HG03460 (cell line): ENCODE results near the gene GPRIN3.
"Not testable (repeated sequence)": the region's sequence is repeated elsewhere in the genome, so short reads cannot be mapped to it uniquely, and the experiment has no call there.

Experiments used
- ATAC-seq: cut with Tn5 transposase; IDR thresholded peaks from one replicate; pipeline ENCODE4 v1.9.1; 2021; ENCODE audit not compliant: unreplicated experiment

The GPRIN3 gene

DNA sequence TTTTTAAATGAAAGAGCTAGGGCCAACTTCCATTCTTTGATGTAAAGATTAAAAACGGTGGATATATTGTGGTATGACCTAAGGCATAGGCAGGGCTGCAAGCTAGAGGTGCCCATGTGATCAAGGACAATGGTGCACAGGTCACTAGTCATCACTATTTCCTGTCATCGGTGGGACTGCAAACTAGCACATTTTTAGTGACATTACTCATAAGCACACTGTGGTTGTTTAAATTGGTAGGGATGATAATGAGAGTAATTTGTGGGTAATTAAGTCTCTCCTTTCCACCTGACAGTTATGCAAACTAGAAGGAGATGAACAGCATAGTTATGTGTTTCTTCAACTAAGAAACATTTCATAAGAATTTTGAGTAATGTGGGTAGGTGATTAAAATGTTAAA, 85.4 kb downstream of the GPRIN3 start:
- no peak for ATAC-seq

DNA sequence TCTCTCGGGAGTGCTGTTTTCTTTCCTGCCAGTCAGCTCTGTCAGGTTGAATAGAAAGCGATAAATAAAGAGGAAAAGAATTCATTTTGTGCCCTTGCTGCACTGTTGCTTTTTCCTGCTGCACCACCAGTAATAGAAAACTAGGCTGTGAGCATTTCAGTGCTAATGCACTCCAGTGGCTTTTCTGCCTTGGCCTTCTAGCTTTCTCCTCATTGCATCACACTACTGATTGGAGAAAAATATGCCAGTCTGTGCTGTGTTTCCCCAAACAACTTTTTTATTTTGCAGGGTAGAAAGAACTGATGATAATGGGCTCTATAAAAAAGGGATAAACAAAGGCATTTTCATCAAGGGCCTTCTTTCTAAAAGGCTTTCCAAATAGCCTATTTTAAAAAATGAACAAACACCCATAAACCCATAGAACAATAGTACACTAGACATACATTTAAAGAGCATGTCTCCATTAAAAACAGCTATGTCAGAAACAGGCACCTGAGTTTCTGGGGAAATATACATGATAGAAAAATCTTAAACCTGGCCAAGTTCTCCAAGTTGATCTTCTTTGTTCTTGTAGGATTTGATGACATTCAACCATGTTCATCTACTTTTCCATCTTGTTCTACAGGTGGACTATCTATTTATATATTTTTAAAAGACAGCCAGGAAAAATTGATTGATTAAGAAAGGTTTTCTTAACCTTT, 86.3 kb downstream of the GPRIN3 start:
- no peak for ATAC-seq

DNA sequence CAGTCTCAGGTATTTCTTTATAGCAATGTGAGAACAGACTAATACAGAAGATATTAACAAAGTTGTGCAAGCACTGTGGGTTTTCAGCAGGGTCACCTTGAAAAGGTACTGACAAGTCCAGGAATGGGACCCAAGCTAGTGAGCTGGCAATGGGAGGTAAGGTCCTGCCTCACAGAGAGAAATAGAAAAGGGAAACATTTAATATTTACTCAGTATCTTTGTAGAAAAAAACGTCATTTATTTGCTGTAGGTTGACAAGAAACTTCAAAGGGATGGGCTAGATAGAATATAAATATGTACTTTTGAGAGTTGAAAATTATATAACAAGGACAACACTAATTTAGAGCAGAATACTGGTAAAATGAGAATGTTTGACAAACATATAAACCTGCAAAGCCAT, 89.0 kb downstream of the GPRIN3 start:
- no peak for ATAC-seq

DNA sequence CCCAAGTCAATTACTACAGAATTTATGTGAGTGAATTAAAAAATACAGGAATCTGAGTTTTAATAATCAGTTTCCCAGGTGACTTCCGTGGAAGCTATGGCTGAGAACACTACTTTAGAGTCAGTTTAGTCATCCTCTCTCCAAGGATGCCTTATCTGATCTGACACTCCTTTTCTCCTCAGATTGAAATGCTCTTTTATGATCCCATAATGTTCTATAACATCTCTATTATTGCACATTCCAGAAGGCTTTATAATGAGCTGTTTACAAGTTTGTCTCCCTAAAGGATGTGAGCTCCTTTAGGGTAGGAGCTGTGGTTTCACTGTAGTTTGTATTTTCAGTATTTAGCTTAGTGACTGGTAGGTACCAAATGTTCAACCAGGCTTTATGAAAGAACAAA, 90.0 kb downstream of the GPRIN3 start:
- no peak for ATAC-seq

DNA sequence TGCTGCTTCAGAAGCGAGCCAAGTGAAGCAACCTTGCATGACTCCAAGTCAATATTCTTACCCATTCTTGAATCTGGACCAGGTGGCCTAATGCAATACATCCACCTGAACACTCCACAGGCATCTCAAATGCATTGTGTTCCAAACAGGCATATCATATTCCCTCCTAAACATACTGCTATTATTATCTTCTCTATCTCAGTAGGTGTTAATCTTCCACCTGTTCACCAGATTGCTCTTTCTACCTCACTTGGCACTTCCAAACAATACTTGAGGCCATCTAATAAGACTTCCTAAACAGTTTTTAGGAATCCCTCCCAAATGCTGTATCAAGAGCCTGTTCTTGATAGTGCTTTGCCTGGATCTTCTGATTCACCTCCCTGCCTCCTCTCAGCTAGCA, 90.7 kb downstream of the GPRIN3 start:
- no peak for ATAC-seq

DNA sequence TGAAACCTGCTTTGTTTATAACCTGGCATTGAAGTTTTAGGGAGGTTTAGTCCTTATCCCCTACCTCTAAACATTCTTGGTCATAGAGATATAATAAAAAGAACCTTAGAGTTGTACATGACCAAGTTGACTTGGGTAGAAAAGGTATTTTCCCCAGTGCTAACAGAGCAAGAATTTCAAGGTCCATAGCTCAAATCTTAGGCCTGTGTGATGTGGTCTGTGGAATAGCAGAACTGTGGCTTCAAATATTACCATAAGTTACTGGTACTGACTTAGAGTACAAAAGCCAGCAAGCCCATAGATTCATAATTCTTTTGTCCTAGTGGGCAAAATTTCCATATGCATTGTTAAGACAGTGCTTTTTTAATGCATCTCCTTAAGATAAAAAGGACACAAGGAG, 91.2 kb downstream of the GPRIN3 start:
- ATAC-seq: no peak

DNA sequence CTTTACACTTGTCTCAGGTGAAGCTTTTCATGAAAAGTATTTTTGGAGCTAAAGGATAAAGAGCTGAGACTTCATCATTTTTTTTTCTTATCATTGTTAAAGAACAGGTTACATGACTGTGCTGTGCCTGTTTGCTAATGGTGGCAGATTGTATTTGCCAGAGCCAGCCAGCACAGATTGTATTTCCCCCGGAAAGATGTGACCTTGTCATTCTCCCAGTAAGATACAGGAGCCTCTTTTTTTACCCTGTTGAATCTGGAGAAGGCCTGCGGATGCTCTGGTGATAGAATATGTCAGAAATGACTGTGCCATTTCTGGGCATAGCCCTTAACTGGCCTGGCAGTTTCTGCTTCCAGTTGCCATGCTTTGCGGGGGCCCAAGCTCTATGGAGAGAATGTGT, 91.9 kb downstream of the GPRIN3 start:
- ATAC-seq: no peak

DNA sequence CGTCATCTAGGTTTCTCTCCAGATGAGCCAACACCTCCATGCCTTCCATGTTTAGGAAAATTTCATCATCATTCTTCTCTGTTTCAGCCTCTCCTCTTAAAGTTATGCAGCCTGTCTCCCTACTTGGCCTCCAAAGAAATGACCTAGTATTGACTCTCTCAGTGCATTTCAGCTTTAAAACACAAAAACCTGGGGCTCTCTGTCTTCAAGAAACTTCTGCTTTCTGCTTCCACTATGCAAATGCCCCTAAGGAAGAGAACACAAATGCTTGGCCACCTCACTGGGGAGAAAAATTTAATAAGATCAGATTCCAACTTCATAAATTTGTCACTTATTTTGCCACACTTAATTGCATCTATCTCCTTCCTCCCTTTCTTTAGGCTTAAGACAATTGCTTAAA, 93.3 kb downstream of the GPRIN3 start:
- no peak for ATAC-seq

DNA sequence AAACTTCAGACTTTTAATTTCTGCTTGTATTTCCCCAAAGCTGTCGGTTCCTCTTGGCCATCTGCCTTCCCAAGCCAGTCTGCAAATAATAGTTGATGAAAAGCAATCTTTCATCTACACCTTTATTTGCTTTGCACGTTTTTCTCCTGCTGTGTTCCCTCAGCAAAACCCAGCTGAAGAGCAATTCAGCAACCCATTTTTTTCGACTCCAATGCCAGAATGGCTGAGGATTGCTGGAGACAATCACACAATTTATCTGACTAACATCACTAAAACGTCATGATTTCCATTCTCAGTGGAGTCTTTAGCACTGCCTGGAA, 94.3 kb downstream of the GPRIN3 start:
- no peak for ATAC-seq

DNA sequence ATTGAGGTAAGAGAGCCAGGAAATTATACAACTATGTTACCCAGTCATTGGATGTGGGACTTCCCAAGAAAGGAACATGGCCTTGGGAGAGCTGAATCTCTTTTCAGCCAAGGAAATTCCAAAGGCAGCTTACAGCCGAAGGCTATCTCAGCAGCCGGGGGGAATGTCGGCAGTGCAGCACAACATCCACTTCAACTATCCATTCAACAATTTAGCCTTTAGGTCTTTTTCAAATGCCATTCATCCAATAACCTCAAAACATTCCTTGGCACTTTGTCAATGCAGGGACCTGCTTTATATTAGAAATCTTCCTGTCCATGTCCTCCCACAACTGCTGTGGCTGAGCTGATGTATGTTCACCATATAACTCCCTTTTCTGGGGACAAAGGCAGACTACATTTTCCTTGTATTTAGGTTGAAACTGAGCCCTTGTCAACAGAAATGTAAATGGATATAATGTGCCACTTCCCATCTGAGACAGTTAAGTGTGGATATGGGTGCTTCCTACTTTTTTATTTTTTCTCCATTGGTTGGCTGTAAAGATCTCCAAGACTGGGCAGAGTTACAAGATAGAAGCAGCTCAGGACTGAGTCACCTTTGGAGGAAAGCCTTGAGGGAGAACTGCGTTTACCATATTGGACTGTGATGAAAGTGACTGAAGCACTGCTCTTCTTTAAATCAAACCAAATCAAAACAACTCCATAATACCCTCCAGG, 94.8 kb downstream of the GPRIN3 start:
- ATAC-seq: no peak

DNA sequence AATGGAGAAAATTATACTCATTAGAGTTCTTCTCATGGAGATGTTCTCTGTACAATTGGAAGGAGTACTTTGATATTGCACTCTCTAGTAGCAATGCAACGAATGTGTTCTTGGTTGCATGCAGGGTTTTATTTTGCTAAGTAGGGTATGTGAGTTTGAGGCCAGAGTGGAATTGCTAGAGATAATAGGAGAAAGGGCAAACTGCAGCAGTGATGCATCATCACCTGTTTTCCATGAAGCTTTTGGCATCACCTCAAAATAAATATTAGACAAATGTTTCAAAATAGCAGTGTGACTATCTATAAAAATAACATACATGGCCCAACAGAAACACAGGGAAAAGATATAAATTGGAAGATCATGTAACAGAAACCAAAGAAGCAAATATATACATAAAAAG, 103.0 kb downstream of the GPRIN3 start:
- ATAC-seq: no peak

DNA sequence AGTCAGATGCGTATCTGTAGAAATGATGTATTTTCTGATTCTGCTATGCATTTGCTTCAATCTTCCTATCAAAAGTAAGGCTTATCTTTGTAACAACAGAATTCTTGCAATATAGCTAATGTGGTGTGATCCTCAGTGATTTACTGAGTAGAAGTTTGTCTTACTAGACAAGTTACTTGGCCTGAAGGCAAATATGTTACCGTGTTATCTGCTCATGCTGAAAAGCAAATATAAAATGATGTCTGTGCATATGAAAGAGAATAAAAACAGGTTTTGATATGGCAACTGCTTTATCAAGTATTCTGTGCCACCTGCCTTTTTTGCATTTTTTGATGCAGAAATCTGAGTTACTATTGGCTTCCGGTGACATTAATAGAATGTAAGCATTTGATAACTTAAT, 103.7 kb downstream of the GPRIN3 start:
- ATAC-seq: no peak

DNA sequence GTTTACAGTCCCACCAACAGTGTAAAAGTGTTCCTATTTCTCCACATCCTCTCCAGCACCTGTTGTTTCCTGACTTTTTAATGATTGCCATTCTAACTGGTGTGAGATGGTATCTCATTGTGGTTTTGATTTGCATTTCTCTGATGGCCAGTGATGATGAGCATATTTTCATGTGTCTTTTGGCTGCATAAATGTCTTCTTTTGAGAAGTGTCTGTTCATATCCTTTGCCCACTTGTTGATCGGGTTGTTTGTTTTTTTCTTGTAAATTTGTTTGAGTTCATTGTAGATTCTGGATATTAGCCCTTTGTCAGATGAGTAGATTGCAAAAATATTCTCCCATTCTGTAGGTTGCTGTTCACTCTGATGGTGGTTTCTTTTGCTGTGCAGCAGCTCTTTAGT, 108.2 kb downstream of the GPRIN3 start:
- ATAC-seq: not testable (repeated sequence)

DNA sequence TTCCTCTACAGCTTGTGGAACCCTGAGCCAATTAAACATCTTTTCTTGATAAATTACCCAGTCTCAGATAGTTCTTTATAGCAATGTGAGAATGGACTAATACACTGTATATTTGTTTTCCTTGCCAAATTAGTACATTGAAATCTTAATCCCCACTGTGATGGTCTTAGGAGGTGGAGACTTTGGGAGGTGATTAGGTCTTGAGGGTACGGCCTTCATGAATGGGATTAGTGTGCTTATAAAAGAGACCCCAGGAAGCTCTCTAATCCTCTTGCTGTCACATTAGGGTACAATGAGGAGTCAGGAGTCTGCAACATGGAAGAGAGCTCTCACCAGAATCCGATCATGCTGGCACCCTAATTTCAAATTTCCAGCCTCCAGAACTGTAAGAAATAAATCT, 109.7 kb downstream of the GPRIN3 start:
- no peak for ATAC-seq

DNA sequence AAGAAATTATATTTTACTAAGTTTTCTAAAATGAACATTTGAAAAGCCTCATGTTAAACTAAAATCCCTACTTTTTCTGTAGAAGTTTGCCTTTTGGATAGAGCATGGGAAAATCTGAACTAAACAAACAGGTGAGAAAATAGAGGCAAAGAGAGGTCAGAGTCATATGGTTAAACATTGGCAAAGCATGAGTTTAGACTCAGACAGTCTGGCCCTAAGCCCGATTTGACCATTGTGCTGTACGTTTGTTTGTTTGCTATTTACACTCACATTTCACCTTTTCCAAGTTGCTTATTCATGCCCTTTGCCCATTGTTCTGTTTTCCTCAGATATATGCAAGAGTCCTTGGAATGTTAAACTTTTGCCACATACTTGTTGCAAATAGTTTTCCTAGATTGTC, 110.9 kb downstream of the GPRIN3 start:
- ATAC-seq: no peak

DNA sequence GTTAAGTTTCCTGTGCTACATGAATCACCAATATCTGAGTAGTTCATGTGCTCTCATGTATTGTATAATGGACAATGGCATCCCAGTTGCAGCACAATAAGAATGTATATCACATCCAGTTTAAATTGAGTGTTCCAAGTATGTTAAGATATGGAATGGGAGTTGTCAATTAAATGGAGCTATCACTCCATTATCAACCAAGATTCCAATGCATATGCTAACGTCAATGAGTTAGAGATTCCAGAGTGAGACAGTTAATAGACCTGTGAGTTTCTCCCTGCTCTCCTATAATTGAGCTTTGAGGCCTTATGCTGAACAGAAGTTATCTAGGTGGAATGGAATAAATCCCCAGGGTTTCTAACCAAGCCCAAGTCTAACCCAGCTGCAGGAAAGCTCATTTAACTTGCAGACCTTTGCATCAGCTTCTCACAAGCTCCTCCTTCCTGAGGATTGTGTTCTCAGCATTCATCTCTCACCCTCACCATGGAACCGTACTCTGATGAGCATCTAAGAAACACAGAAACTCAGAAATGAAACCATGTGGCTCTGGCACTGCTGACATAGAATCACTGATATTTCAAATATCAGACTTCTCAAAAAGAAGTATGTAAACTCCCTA, 111.4 kb downstream of the GPRIN3 start:
- no peak for ATAC-seq

DNA sequence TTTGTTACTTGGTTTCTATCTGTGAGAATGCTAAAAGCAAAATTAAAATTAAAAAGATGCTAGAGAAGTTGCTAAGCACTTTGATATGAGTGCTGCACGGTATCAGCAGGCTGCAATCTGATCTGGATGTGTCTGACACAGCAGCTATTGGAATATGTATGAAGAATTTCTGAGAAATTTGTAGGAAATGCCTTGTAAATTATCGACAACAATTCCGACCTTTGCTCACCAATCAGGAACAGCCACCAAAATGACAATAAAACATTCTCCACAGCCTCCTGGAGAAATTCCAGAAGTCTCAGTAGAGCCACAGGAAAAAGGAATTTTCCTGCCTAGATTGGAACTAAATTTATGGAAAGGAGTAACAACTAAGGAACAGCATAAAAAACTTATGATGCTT, 113.8 kb downstream of the GPRIN3 start:
- no peak for ATAC-seq
